Bronchial epithelial cell (primary cell): Measurements from ENCODE around the gene DDX53. TPM values are rescaled to one million over a fixed set of nuclear protein-coding genes. Genes with fewer than 3 reads are reported as not detected.

Experiments used
- DNase-seq: peaks from one replicate; pipeline ENCODE4 v3.0.0-alpha.2; 2010; ENCODE audit warnings: low read depth
- FAIRE-seq: peaks from 2 replicates; lab custom pipeline; 2011; peaks lifted over from hg19 to GRCh38; lab: Jason Lieb, UNC
- H3K27me3 ChIP-seq: 2 replicates; pipeline ENCODE4 v1.5.1; 2011; ENCODE audit warnings: low read length; ENCODE audit not compliant: control insufficient read depth, insufficient read depth
- H3K36me3 ChIP-seq: 2 replicates; pipeline ENCODE4 v1.5.1; 2011; ENCODE audit warnings: low read length; ENCODE audit not compliant: control insufficient read depth, insufficient read depth
- H3K4me3 ChIP-seq: 2 replicates; pipeline ENCODE4 v1.5.1; 2011; ENCODE audit warnings: mild to moderate bottlenecking, low read depth, low read length, control low read depth
- CTCF ChIP-seq: IDR thresholded peaks from 2 replicates; pipeline ENCODE4 v1.5.1; 2011; ENCODE audit warnings: mild to moderate bottlenecking, moderate library complexity, low read length, control low read depth, inconsistent platforms; ENCODE audit not compliant: insufficient read depth, severe bottlenecking
- total RNA-seq: library from RNA; depleted of rRNA; stranded (reverse); fragments of >200 nt; gene quantifications from 2 replicates; pipeline ENCODE4 v1.2.1, GENCODE V29; 2014

The DDX53 gene
- not detected in 2 replicates for total RNA-seq

- Histone ChIP-seq H3K27me3 (no peaks in the 10 kb centered on the region), H3K36me3 (no peaks in the 10 kb centered on the region), H3K4me3 (no peak within 1 kb of the TSS)
- FAIRE-seq = no peak
- no peak for DNase-seq
- no peak for TF ChIP-seq CTCF
Measured at GRCh38 chrX:22999696-23000223, at the start of gene DDX53. Gene DDX53, plus strand, starts transcription at chrX:22999960. Its CDS starts 98 bp downstream, at chrX:23000058.

- TF ChIP-seq CTCF = no peak
- DNase-seq (peak; percentile 85), FAIRE-seq (peak; percentile 43)
- no peaks in the 10 kb centered on the region for H3K36me3 ChIP-seq
- H3K27me3 ChIP-seq = no peaks in the 10 kb centered on the region
- no peak overlapping the region for H3K4me3 ChIP-seq
Measured at GRCh38 chrX:22950269-22951266, 49.2 kb upstream of the DDX53 start.

- no peak for FAIRE-seq
Measured at GRCh38 chrX:22952010-22952409, 47.8 kb upstream of the DDX53 start.

GRCh38 chrX:22958250-22958649, 41.5 kb upstream of the DDX53 start:
- FAIRE-seq (no peak), DNase-seq (no peak)
- H3K4me3 ChIP-seq = no peak overlapping the region
- H3K36me3 ChIP-seq = no peaks in the 10 kb centered on the region
- no peak for TF ChIP-seq CTCF
- no peaks in the 10 kb centered on the region for H3K27me3 ChIP-seq

More at GRCh38 chrX:22952010-22952409, 47.8 kb upstream of the DDX53 start:
- Histone ChIP-seq H3K36me3 (no peaks in the 10 kb centered on the region), H3K27me3 (no peaks in the 10 kb centered on the region), H3K4me3 (no peak overlapping the region)
- no peak for DNase-seq
- TF ChIP-seq CTCF = no peak

GRCh38 chrX:22959204-22959920, 40.4 kb upstream of the DDX53 start:
- Histone ChIP-seq H3K27me3 (no peaks in the 10 kb centered on the region), H3K36me3 (no peaks in the 10 kb centered on the region), H3K4me3 (no peak overlapping the region)
- no peak for FAIRE-seq
- no peak for DNase-seq
- TF ChIP-seq CTCF = no peak
